Liver (tissue), 9 donors: ENCODE results near the gene DNAH6. TPM values are rescaled to one million over a fixed set of nuclear protein-coding genes. Genes with fewer than 3 reads are reported as not detected.

Experiments
- DNase-seq: peaks from one replicate; pipeline ENCODE4 v3.0.0-alpha.2; 2017; ENCODE audit warnings: low spot score
- H3K27ac ChIP-seq, 2 donors: one replicate each; pipeline ENCODE4 v1.7.0; 2013; ENCODE audit warnings: inconsistent platforms in 2 of 2, low read length in 2 of 2, control low read depth in 1 of 2, low read depth in 1 of 2, mild to moderate bottlenecking in 1 of 2
- H3K27me3 ChIP-seq, 4 donors: one replicate each; pipeline versions ENCODE4 v1.6.1 to v1.7.0; 2013; ENCODE audit warnings: low read length in 3 of 4, inconsistent platforms in 1 of 4, mild to moderate bottlenecking in 1 of 4, moderate library complexity in 1 of 4; ENCODE audit not compliant: control insufficient read depth in 4 of 4, insufficient read depth in 4 of 4
- H3K36me3 ChIP-seq, 4 donors: one replicate each; pipeline versions ENCODE4 v1.6.1 to v1.7.0; 2013; ENCODE audit warnings: low read length in 3 of 4, mild to moderate bottlenecking in 3 of 4, low read depth in 1 of 4, moderate library complexity in 1 of 4; ENCODE audit not compliant: control insufficient read depth in 4 of 4, insufficient read depth in 3 of 4
- H3K4me1 ChIP-seq, 4 donors: one replicate each; pipeline versions ENCODE4 v1.6.1 to v1.7.0; 2013; ENCODE audit warnings: low read length in 3 of 4, mild to moderate bottlenecking in 3 of 4, moderate library complexity in 1 of 4; ENCODE audit not compliant: control insufficient read depth in 4 of 4, insufficient read depth in 4 of 4
- H3K4me3 ChIP-seq, 3 donors: one replicate each; pipeline versions ENCODE4 v1.6.1 to v1.7.0; 2013; ENCODE audit warnings: low read length in 3 of 3, control low read depth in 1 of 3, low read depth in 1 of 3, mild to moderate bottlenecking in 1 of 3
- H3K9ac ChIP-seq, 2 donors: one replicate each; pipeline ENCODE4 v1.7.0; 2013; ENCODE audit warnings: low read length in 2 of 2, mild to moderate bottlenecking in 2 of 2, moderate library complexity in 2 of 2, control low read depth in 1 of 2, low read depth in 1 of 2
- H3K9me3 ChIP-seq, 4 donors: one replicate each; pipeline versions ENCODE4 v1.6.1 to v1.7.0; 2013; ENCODE audit warnings: low read length in 3 of 4; ENCODE audit not compliant: control insufficient read depth in 4 of 4
- ATF3 ChIP-seq: IDR thresholded peaks from 2 replicates; pipeline ENCODE4 v1.6.1; 2016; ENCODE audit warnings: antibody characterized with exemption
- FOXA1 ChIP-seq: IDR thresholded peaks from 2 replicates; pipeline ENCODE4 v1.6.1; 2016; ENCODE audit warnings: antibody characterized with exemption
- FOXA2 ChIP-seq: IDR thresholded peaks from 2 replicates; pipeline ENCODE4 v1.6.1; 2016; ENCODE audit warnings: antibody characterized with exemption
- GABPA ChIP-seq, 2 donors: IDR thresholded peaks in 1 of 2; conservative IDR thresholded peaks in 1 of 2; 2 replicates each; pipeline ENCODE4 v1.6.1; 2016; ENCODE audit warnings: antibody characterized with exemption in 2 of 2, mild to moderate bottlenecking in 1 of 2, moderate library complexity in 1 of 2
- HNF4A ChIP-seq, 2 donors: conservative IDR thresholded peaks; 2 replicates each; pipeline ENCODE4 v1.6.1; 2016; ENCODE audit warnings: antibody characterized with exemption in 2 of 2, mild to moderate bottlenecking in 2 of 2
- JUND ChIP-seq, 2 donors: IDR thresholded peaks; 2 replicates each; pipeline ENCODE4 v1.6.1; 2016; ENCODE audit warnings: antibody characterized with exemption in 2 of 2
- NR2F2 ChIP-seq: IDR thresholded peaks from 2 replicates; pipeline ENCODE4 v1.6.1; 2016; ENCODE audit warnings: antibody characterized with exemption
- RAD21 ChIP-seq, 2 donors: IDR thresholded peaks; 2 replicates each; pipeline ENCODE4 v1.6.1; 2016; ENCODE audit warnings: antibody characterized with exemption in 2 of 2, mild to moderate bottlenecking in 2 of 2
- REST ChIP-seq: IDR thresholded peaks from 2 replicates; pipeline ENCODE4 v1.6.1; 2016; ENCODE audit warnings: antibody characterized with exemption, mild to moderate bottlenecking
- RXRA ChIP-seq, 2 donors: IDR thresholded peaks; 2 replicates each; pipeline ENCODE4 v1.6.1; 2017 to 2018; ENCODE audit warnings: antibody characterized with exemption in 2 of 2, mild to moderate bottlenecking in 1 of 2
- TAF1 ChIP-seq: conservative IDR thresholded peaks from 2 replicates; pipeline ENCODE4 v1.6.1; 2016; ENCODE audit warnings: antibody characterized with exemption, mild to moderate bottlenecking
- YY1 ChIP-seq: IDR thresholded peaks from 2 replicates; pipeline ENCODE4 v1.6.1; 2016; ENCODE audit warnings: antibody characterized with exemption, mild to moderate bottlenecking
- WGBS: extraction: QIAGEN DNeasy Blood & Tissue Kit; methylation state at CpG from one replicate; pipeline ENCODE4 v1.1.7; 2013; 5-methylcytosine and 5-hydroxymethylcytosine counted together
- polyA plus RNA-seq, 2 donors: library from polyadenylated mRNA; stranded (reverse) in 1 of 2; unstranded in 1 of 2; fragments of 200-250 nt in 1 of 2; fragments of >200 nt in 1 of 2; fragmentation: Nextera tagmentation in 1 of 2; extraction: Ambion mirVana in 1 of 2; gene quantifications; one replicate each; pipeline versions ENCODE4 v1.2.1 to v1.2.3, GENCODE V29; 2013 to 2015
- total RNA-seq, 2 donors: library from RNA; depleted of rRNA; stranded (reverse); fragments of >200 nt; gene quantifications; one replicate each; pipeline ENCODE4 v1.2.3, GENCODE V29; 2014
- TF ChIP-seq, protein P1 (sequence below): IDR thresholded peaks from 2 replicates; pipeline ENCODE4 v1.6.1; 2016; ENCODE audit warnings: antibody characterized with exemption
- TF ChIP-seq, protein P2 (sequence below): IDR thresholded peaks from 2 replicates; pipeline ENCODE4 v1.6.1; 2016; ENCODE audit warnings: antibody characterized with exemption
- TF ChIP-seq, protein P3 (sequence below): fragments of 150-350 bp; IDR thresholded peaks from 2 replicates; pipeline ENCODE4 v1.5.1; 2017; ENCODE audit warnings: improper control_type of control experiment, low read depth, low read length; ENCODE audit not compliant: missing input control
- donor health status: healthy.
- donor health status: healthy.
- donor health status: healthy.
- donor health status: healthy.
- donor health status: healthy.

The DNAH6 gene
- total and polyA plus RNA-seq, 4 donors: 0.32 to 1.6 (median 0.59) TPM

GRCh38 chr2:84474176-84474575 is 42.1 kb upstream of the DNAH6 start:
- peaks cover 1 to 15% (median 13%) of the 10 kb centered on the region in 4 donors for H3K4me1 ChIP-seq
- no peak overlapping the region for H3K9ac ChIP-seq
- no peaks in the 10 kb centered on the region for H3K36me3 ChIP-seq
- no peaks in the 10 kb centered on the region for H3K27me3 ChIP-seq
- 90% methylated on average over 4 of the region's 4 CpGs for WGBS
- no peak for DNase-seq
- H3K27ac ChIP-seq: no peak overlapping the region
- H3K4me3 ChIP-seq: no peak overlapping the region
- TF ChIP-seq RXRA (IDR thresholded peaks at IDR 0.05): no peak
- no peaks in the 10 kb centered on the region for H3K9me3 ChIP-seq

DNA sequence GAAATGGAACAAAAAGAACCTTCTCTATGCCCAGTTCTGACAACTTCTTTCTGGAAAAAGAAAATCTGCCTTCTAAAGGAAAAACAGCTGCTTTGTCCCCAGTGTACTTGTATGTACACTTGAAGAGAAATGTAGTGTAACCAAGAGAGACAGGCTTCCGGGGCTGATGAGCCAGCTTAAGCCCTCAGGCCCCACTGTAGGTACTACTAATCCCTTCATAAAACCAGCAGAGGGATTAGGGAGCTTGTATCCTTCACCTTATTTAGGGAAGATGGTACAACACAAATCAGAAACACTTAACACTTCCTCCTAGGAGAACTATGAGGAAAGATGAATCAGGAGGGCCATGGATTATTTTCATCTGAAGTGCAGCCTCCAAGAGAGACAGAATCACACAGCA is 38.4 kb upstream of the DNAH6 start:
- 93% methylated on average over 1 of the region's 1 CpG for WGBS
- H3K4me3 ChIP-seq: no peak overlapping the region
- TF ChIP-seq ATF3 (no peak), REST (no peak), YY1 (no peak)

DNA sequence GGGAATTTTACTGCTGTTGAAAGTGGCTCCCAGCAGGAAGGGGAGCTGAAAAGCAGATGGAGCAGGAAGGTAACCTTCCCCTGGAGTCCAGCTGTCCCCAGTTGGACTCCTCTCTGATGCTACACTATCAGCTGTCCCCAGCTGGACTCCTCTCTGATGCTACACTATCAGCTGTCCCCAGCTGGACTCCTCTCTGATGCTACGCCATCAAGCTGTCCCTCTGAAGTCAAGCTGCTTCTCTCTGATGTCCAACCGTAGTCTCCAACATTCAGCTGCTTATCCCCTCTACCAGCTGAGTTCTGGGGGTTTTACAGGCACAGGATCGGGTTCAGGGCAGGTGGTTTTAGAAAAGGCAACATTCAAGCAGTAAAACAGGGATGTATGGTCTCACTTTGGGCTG is 37.4 kb upstream of the DNAH6 start:
- Histone ChIP-seq H3K27ac (no peak overlapping the region), H3K4me1 (no peaks in the 10 kb centered on the region)
- WGBS: 94% methylated on average over 3 of the region's 3 CpGs

More for the DNA sequence above, 38.4 kb upstream of the DNAH6 start:
- no peaks in the 10 kb centered on the region for H3K9me3 ChIP-seq
- peaks cover 0 to 4% (median 3%) of the 10 kb centered on the region in 4 donors for H3K4me1 ChIP-seq
- DNase-seq: no peak
- H3K9ac ChIP-seq: no peak overlapping the region
- no peaks in the 10 kb centered on the region for H3K27me3 ChIP-seq
- H3K36me3 ChIP-seq: no peaks in the 10 kb centered on the region
- H3K27ac ChIP-seq: no peak overlapping the region

More for the DNA sequence above, 37.4 kb upstream of the DNAH6 start:
- no peaks in the 10 kb centered on the region for H3K27me3 ChIP-seq
- no peak overlapping the region for H3K4me3 ChIP-seq
- no peaks in the 10 kb centered on the region for H3K36me3 ChIP-seq
- no peaks in the 10 kb centered on the region for H3K9me3 ChIP-seq
- no peak for DNase-seq
- no peak overlapping the region for H3K9ac ChIP-seq
- no peak for TF ChIP-seq NR2F2
- TF ChIP-seq, protein P1, sequence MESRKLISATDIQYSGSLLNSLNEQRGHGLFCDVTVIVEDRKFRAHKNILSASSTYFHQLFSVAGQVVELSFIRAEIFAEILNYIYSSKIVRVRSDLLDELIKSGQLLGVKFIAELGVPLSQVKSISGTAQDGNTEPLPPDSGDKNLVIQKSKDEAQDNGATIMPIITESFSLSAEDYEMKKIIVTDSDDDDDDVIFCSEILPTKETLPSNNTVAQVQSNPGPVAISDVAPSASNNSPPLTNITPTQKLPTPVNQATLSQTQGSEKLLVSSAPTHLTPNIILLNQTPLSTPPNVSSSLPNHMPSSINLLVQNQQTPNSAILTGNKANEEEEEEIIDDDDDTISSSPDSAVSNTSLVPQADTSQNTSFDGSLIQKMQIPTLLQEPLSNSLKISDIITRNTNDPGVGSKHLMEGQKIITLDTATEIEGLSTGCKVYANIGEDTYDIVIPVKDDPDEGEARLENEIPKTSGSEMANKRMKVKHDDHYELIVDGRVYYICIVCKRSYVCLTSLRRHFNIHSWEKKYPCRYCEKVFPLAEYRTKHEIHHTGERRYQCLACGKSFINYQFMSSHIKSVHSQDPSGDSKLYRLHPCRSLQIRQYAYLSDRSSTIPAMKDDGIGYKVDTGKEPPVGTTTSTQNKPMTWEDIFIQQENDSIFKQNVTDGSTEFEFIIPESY: no peak
- TF ChIP-seq, protein P2, sequence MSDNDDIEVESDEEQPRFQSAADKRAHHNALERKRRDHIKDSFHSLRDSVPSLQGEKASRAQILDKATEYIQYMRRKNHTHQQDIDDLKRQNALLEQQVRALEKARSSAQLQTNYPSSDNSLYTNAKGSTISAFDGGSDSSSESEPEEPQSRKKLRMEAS: no peak
- no peak for TF ChIP-seq YY1
- TF ChIP-seq RAD21 (IDR thresholded peaks at IDR 0.05): no peak
- TF ChIP-seq TAF1: no peak
- no peak for TF ChIP-seq ATF3
- TF ChIP-seq GABPA (IDR thresholded peaks at IDR 0.05 in 1 of 2, conservative IDR thresholded peaks at IDR 0.05 in 1 of 2): no peak
- no peak for TF ChIP-seq JUND (IDR thresholded peaks at IDR 0.05)
- TF ChIP-seq, protein P3, sequence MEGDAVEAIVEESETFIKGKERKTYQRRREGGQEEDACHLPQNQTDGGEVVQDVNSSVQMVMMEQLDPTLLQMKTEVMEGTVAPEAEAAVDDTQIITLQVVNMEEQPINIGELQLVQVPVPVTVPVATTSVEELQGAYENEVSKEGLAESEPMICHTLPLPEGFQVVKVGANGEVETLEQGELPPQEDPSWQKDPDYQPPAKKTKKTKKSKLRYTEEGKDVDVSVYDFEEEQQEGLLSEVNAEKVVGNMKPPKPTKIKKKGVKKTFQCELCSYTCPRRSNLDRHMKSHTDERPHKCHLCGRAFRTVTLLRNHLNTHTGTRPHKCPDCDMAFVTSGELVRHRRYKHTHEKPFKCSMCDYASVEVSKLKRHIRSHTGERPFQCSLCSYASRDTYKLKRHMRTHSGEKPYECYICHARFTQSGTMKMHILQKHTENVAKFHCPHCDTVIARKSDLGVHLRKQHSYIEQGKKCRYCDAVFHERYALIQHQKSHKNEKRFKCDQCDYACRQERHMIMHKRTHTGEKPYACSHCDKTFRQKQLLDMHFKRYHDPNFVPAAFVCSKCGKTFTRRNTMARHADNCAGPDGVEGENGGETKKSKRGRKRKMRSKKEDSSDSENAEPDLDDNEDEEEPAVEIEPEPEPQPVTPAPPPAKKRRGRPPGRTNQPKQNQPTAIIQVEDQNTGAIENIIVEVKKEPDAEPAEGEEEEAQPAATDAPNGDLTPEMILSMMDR: no peak
- TF ChIP-seq FOXA2: no peak
- TF ChIP-seq FOXA1: no peak
- TF ChIP-seq HNF4A (conservative IDR thresholded peaks at IDR 0.05): no peak
